DND-41 (cell line): ENCODE results near the gene PLSCR4.

Experiments used
- CTCF ChIP-seq: IDR thresholded peaks from 2 replicates; pipeline ENCODE4 v1.5.1; 2012; ENCODE audit warnings: borderline replicate concordance, low read length, moderate library complexity, mild to moderate bottlenecking; ENCODE audit not compliant: poor library complexity, severe bottlenecking; ENCODE audit errors: extremely low read depth
- EZH2 ChIP-seq: IDR thresholded peaks from 3 replicates; pipeline ENCODE4 v1.6.1; 2012; ENCODE audit warnings: borderline replicate concordance, low read depth, mild to moderate bottlenecking, moderate library complexity, low read length, inconsistent platforms; ENCODE audit not compliant: severe bottlenecking

GRCh38 chr3:146159616-146160320 is 91.1 kb downstream of the PLSCR4 start:
- TF ChIP-seq CTCF, result no peak
- TF ChIP-seq EZH2, result no peak
